Measurements from ENCODE around the gene CETN3.

The CETN3 gene

GRCh38 chr5:90356622-90357021 is 52.9 kb downstream of the CETN3 start:
- Histone ChIP-seq H2AFZ (ENCODE audit: low read length) (no peak overlapping the region), H3K27me3 (replicated peaks; ENCODE audit: insufficient read depth, low read length) (no peaks in the 10 kb centered on the region), H3K79me2 (ENCODE audit: low read length) (no peaks in the 10 kb centered on the region), H3K4me2 (ENCODE audit: low read depth, low read length) (no peak overlapping the region), H3K27ac (ENCODE audit: low read length) (no peak overlapping the region), H3F3A (ENCODE audit: insufficient read depth, low read length) (no peaks in the 10 kb centered on the region), H3K4me1 (ENCODE audit: low read length) (no peaks in the 10 kb centered on the region), H3K9ac (ENCODE audit: low read length) (no peak overlapping the region), H3K4me3 (ENCODE audit: low read length) (no peak overlapping the region), H3K36me3 (replicated peaks; ENCODE audit: insufficient read depth, low read length) (no peaks in the 10 kb centered on the region), H3K9me3 (replicated peaks; ENCODE audit: insufficient read depth, low read length) (no peaks in the 10 kb centered on the region), H3K9me2 (replicated peaks; ENCODE audit: insufficient read depth, low read length) (no peaks in the 10 kb centered on the region), H4K20me1 (ENCODE audit: insufficient read depth, low read length) (no peaks in the 10 kb centered on the region)
- DNase-seq = no peak
- no peak for TF ChIP-seq EZH2 (optimal IDR thresholded peaks at IDR 0.05; ENCODE audit: low read depth, low read length)
- TF ChIP-seq, protein P1, sequence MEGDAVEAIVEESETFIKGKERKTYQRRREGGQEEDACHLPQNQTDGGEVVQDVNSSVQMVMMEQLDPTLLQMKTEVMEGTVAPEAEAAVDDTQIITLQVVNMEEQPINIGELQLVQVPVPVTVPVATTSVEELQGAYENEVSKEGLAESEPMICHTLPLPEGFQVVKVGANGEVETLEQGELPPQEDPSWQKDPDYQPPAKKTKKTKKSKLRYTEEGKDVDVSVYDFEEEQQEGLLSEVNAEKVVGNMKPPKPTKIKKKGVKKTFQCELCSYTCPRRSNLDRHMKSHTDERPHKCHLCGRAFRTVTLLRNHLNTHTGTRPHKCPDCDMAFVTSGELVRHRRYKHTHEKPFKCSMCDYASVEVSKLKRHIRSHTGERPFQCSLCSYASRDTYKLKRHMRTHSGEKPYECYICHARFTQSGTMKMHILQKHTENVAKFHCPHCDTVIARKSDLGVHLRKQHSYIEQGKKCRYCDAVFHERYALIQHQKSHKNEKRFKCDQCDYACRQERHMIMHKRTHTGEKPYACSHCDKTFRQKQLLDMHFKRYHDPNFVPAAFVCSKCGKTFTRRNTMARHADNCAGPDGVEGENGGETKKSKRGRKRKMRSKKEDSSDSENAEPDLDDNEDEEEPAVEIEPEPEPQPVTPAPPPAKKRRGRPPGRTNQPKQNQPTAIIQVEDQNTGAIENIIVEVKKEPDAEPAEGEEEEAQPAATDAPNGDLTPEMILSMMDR (IDR thresholded peaks at IDR 0.05; ENCODE audit: low read length) = no peak
- no peak for TF ChIP-seq EZH2phosphoT487 (IDR thresholded peaks at IDR 0.05; ENCODE audit: low read length)

DNA sequence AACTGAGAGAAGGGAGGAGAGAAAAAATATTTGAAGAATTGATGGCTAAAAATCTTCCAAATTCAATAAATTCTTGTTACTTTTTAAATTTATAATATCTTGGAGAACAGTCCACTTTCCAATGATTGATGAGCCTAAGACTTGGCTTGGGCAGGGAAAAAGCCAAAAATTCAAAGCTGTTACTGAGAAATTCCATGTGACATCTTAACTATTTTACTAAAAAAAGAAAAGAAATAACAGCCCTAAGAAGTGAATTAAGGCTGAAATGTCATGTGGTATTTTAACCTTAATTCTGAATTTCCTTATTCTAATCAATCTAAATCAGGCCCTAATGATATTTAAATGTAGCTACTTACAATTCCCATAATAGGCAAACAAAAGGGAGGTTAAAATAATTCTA is 53.4 kb downstream of the CETN3 start:
- no peaks in the 10 kb centered on the region for H3K4me1 ChIP-seq (ENCODE audit: low read length)
- no peaks in the 10 kb centered on the region for H3K36me3 ChIP-seq (replicated peaks; ENCODE audit: insufficient read depth, low read length)
- no peaks in the 10 kb centered on the region for H3K9me3 ChIP-seq (replicated peaks; ENCODE audit: insufficient read depth, low read length)
- DNase-seq = no peak
- H3F3A ChIP-seq (ENCODE audit: insufficient read depth, low read length) = no peaks in the 10 kb centered on the region
- no peak overlapping the region for H3K27ac ChIP-seq (ENCODE audit: low read length)
- no peak overlapping the region for H2AFZ ChIP-seq (ENCODE audit: low read length)
- no peaks in the 10 kb centered on the region for H3K9me2 ChIP-seq (replicated peaks; ENCODE audit: insufficient read depth, low read length)
- no peak overlapping the region for H3K4me3 ChIP-seq (ENCODE audit: low read length)
- no peaks in the 10 kb centered on the region for H3K27me3 ChIP-seq (replicated peaks; ENCODE audit: insufficient read depth, low read length)
- TF ChIP-seq, protein P1 (IDR thresholded peaks at IDR 0.05; ENCODE audit: low read length) = no peak
- no peak for TF ChIP-seq EZH2phosphoT487 (IDR thresholded peaks at IDR 0.05; ENCODE audit: low read length)
- TF ChIP-seq EZH2 (optimal IDR thresholded peaks at IDR 0.05; ENCODE audit: low read depth, low read length) = no peak
- H3K9ac ChIP-seq (ENCODE audit: low read length) = no peak overlapping the region
- no peaks in the 10 kb centered on the region for H4K20me1 ChIP-seq (ENCODE audit: insufficient read depth, low read length)
- no peaks in the 10 kb centered on the region for H3K79me2 ChIP-seq (ENCODE audit: low read length)
- H3K4me2 ChIP-seq (ENCODE audit: low read depth, low read length) = no peak overlapping the region

DNA sequence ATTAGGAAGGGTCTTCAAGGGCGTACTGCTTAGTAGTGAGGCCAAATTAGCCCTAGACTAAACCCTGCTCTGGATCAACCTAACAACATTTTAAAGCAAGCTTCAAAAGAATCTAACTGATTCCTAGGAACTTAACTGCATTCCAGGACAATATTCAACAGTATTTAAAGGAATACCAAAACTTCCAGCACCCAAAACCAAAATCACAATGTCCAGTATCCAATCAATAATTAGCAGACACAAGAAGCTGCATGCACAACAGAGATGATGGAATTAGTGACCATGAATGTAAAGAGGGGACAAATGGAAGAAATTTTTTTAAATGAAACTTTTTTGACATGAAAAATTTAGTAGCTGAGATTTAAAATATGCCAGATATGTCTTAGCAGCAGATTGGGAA is 53.9 kb downstream of the CETN3 start:
- Histone ChIP-seq H4K20me1 (ENCODE audit: insufficient read depth, low read length) (no peaks in the 10 kb centered on the region), H3K4me3 (ENCODE audit: low read length) (no peak overlapping the region), H3K9me2 (replicated peaks; ENCODE audit: insufficient read depth, low read length) (no peaks in the 10 kb centered on the region), H3K4me1 (ENCODE audit: low read length) (no peaks in the 10 kb centered on the region), H3K27ac (ENCODE audit: low read length) (no peak overlapping the region), H3F3A (ENCODE audit: insufficient read depth, low read length) (no peaks in the 10 kb centered on the region), H3K4me2 (ENCODE audit: low read depth, low read length) (no peak overlapping the region), H2AFZ (ENCODE audit: low read length) (no peak overlapping the region), H3K27me3 (replicated peaks; ENCODE audit: insufficient read depth, low read length) (no peaks in the 10 kb centered on the region), H3K9me3 (replicated peaks; ENCODE audit: insufficient read depth, low read length) (no peaks in the 10 kb centered on the region), H3K36me3 (replicated peaks; ENCODE audit: insufficient read depth, low read length) (no peaks in the 10 kb centered on the region), H3K9ac (ENCODE audit: low read length) (no peak overlapping the region), H3K79me2 (ENCODE audit: low read length) (no peaks in the 10 kb centered on the region)
- DNase-seq = no peak
- TF ChIP-seq EZH2 (optimal IDR thresholded peaks at IDR 0.05; ENCODE audit: low read depth, low read length) (no peak), EZH2phosphoT487 (IDR thresholded peaks at IDR 0.05; ENCODE audit: low read length) (no peak)
- TF ChIP-seq, protein P1 (IDR thresholded peaks at IDR 0.05; ENCODE audit: low read length) = no peak
